Upper lobe of right lung (tissue), 1 donor: ENCODE results near the gene REEP3. TPM values are rescaled to one million over a fixed set of nuclear protein-coding genes. Genes with fewer than 3 reads are reported as not detected.

ENCODE experiments used
- ATAC-seq: fragments of 200-7000 bp; cut with Tn5 transposase; one replicate; pipeline ENCODE4 v1.9.1; 2020; ENCODE audit warnings: mild to moderate bottlenecking, moderate library complexity
- DNase-seq: peaks from one replicate; pipeline ENCODE4 v3.0.0-alpha.2; 2020
- H3K27ac ChIP-seq: fragments of 200-600 bp; one replicate; pipeline ENCODE4 v1.8.0; 2022
- H3K27me3 ChIP-seq: fragments of 200-600 bp; one replicate; pipeline ENCODE4 v1.8.0; 2022; ENCODE audit warnings: mild to moderate bottlenecking
- H3K36me3 ChIP-seq: fragments of 200-600 bp; one replicate; pipeline ENCODE4 v1.8.0; 2022
- H3K4me1 ChIP-seq: fragments of 200-600 bp; one replicate; pipeline ENCODE4 v1.8.0; 2022
- H3K4me3 ChIP-seq: fragments of 200-600 bp; one replicate; pipeline ENCODE4 v1.8.0; 2022; ENCODE audit warnings: mild to moderate bottlenecking
- H3K9me3 ChIP-seq: fragments of 200-600 bp; one replicate; pipeline ENCODE4 v1.8.0; 2022
- CTCF ChIP-seq: fragments of 200-600 bp; IDR thresholded peaks from one replicate; pipeline ENCODE4 v1.8.0; 2022; ENCODE audit warnings: antibody characterized with exemption
- intact Hi-C: fragments of 100-400 bp; cut with DNase I; formaldehyde crosslinking; loops from one replicate; pipeline ENCODE4 v1.11.0; 2022
- total RNA-seq: library from RNA; stranded (reverse); fragmentation: NEBNext Ultra II Directional; extraction: Animal tissue kit (Norgen Biotek cat#: 25700); gene quantifications from one replicate; pipeline ENCODE4 v1.2.1, GENCODE V29; 2021
- donor health status: DM: no; HTN: yes; CAD: no; lungs with severe emphysema.

The REEP3 gene
- total RNA-seq, 1 donor from 2014 or later: 57.1 TPM

GRCh38 chr10:63631991-63632390 is 110.8 kb downstream of the REEP3 start:
- H3K4me1 ChIP-seq: peaks cover 27% of the 10 kb centered on the region
- no peaks in the 10 kb centered on the region for H3K27me3 ChIP-seq
- ATAC-seq: no peak
- intact Hi-C loops: loop anchor here (5.0 kb wide), 1 partner anchor 80 kb away; no protein-coding TSS in a partner anchor
- H3K4me3 ChIP-seq: no peak overlapping the region
- H3K27ac ChIP-seq: no peak overlapping the region
- H3K36me3 ChIP-seq: no peaks in the 10 kb centered on the region
- TF ChIP-seq CTCF: no peak
- no peak for DNase-seq
- no peaks in the 10 kb centered on the region for H3K9me3 ChIP-seq

GRCh38 chr10:63633677-63634487 is 112.7 kb downstream of the REEP3 start:
- Histone ChIP-seq H3K36me3 (no peaks in the 10 kb centered on the region), H3K4me1 (peaks cover 9% of the 10 kb centered on the region), H3K27ac (no peak overlapping the region), H3K27me3 (no peaks in the 10 kb centered on the region), H3K9me3 (no peaks in the 10 kb centered on the region), H3K4me3 (no peak overlapping the region)
- no peak for ATAC-seq
- DNase-seq: no peak
- intact Hi-C loops: loop anchor here (5.0 kb wide), 1 partner anchor 78 kb away; no protein-coding TSS in a partner anchor
- peak; percentile 41 for TF ChIP-seq CTCF

GRCh38 chr10:63634488-63635065 is 113.4 kb downstream of the REEP3 start:
- no peak for TF ChIP-seq CTCF
- Histone ChIP-seq H3K27ac (no peak overlapping the region), H3K27me3 (no peaks in the 10 kb centered on the region), H3K4me3 (no peak overlapping the region), H3K9me3 (no peaks in the 10 kb centered on the region), H3K4me1 (peaks cover 9% of the 10 kb centered on the region), H3K36me3 (no peaks in the 10 kb centered on the region)
- ATAC-seq: no peak
- intact Hi-C loops: loop anchor here (5.0 kb wide), 1 partner anchor 78 kb away; no protein-coding TSS in a partner anchor
- no peak for DNase-seq

- peaks cover 1% of the 10 kb centered on the region for H3K4me1 ChIP-seq
- no peaks in the 10 kb centered on the region for H3K9me3 ChIP-seq
- no peaks in the 10 kb centered on the region for H3K27me3 ChIP-seq
- ATAC-seq (no peak), DNase-seq (no peak)
- H3K4me3 ChIP-seq: no peak overlapping the region
- no peak overlapping the region for H3K27ac ChIP-seq
- no peaks in the 10 kb centered on the region for H3K36me3 ChIP-seq
- TF ChIP-seq CTCF: no peak
- intact Hi-C loops: no loop called here
Observed at GRCh38 chr10:63636812-63637211, 115.6 kb downstream of the REEP3 start.

- H3K36me3 ChIP-seq: no peaks in the 10 kb centered on the region
- H3K27me3 ChIP-seq: no peaks in the 10 kb centered on the region
- H3K9me3 ChIP-seq: no peaks in the 10 kb centered on the region
- peaks cover 4% of the 10 kb centered on the region for H3K4me1 ChIP-seq
- no peak overlapping the region for H3K4me3 ChIP-seq
- no peak for DNase-seq
- TF ChIP-seq CTCF: no peak
- intact Hi-C loops: no loop called here
- ATAC-seq: peak; percentile 75
- H3K27ac ChIP-seq: no peak overlapping the region
Observed at GRCh38 chr10:63637901-63638327, 116.7 kb downstream of the REEP3 start.
